GM12892 (cell line): ENCODE data around the gene VSIG2.

Experiments
- POLR2A ChIP-seq: IDR thresholded peaks from 2 replicates; pipeline ENCODE4 v1.6.1; 2011; ENCODE audit warnings: low read depth, low read length, control low read depth
- POLR2AphosphoS5 ChIP-seq: IDR thresholded peaks from 2 replicates; pipeline ENCODE4 v1.6.1; 2011; ENCODE audit warnings: low read depth, low read length, control low read depth
- TAF1 ChIP-seq: IDR thresholded peaks from 2 replicates; pipeline ENCODE4 v1.6.1; 2011; ENCODE audit warnings: low read depth, mild to moderate bottlenecking, control low read depth, low read length, borderline replicate concordance

- TF ChIP-seq TAF1 (no peak), POLR2AphosphoS5 (no peak), POLR2A (no peak)
These were observed 41.6 kb upstream of the VSIG2 start for GRCh38 chr11:124793466-124794278.
